ENCODE data around the gene NFATC1.

Gene NFATC1

DNA sequence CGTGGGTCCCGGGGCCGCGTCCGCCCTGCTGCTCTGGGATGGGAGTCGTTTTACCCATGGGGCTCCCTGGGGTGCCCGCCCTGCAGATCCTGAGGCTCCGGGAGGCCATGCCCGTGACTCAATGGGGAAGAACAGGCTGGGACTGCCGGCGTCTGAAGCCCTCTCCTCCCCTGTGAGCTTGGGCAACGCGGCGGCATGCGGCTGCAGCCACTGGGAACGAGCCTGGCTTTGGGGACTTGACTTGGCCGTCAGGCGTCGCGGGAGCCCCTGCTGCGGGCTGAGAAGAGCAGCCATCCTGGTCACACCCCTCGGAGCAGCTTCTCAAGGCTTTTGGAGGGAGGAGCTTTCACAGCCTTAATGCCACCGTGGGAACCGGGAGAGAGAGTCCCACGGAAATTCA lies 157.0 kb downstream of the NFATC1 start:
- no peak for TF ChIP-seq CTCF (IDR thresholded peaks at IDR 0.05; ENCODE audit: low read depth, low read length, missing control alignments)
- DNase-seq (ENCODE audit: extremely low read depth, low read depth) = no peak

GRCh38 chr18:79553154-79553553 lies 157.4 kb downstream of the NFATC1 start:
- no peak for DNase-seq (ENCODE audit: extremely low read depth, low read depth)
- TF ChIP-seq CTCF (IDR thresholded peaks at IDR 0.05; ENCODE audit: low read depth, low read length, missing control alignments) = no peak
- no peak overlapping the region for H3K4me3 ChIP-seq (replicated peaks; ENCODE audit: low read depth, low read length)

More for the DNA sequence above, 157.0 kb downstream of the NFATC1 start:
- H3K4me3 ChIP-seq (replicated peaks; ENCODE audit: low read depth, low read length) = no peak overlapping the region

DNA sequence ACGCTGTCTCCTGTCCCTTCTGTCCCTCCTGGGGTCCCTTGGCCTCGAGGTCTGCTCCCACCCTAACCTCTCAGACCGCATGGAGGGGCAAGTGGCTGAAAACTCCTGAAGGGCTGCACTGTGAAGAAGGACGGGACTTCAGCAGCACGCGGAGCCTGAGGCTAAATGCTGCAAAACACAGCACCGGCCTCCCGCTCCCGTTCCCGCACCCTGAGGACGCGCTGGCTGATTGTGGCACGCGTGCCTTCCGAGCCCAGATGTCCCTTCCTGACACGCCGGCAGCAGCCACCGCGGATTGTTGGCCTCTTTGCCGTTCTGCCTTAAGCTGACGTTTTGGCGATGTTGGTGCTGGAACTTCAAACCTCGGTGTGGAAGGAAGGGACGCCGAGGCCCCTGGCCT lies 158.0 kb downstream of the NFATC1 start:
- DNase-seq (ENCODE audit: extremely low read depth, low read depth) = no peak
- no peak for TF ChIP-seq CTCF (IDR thresholded peaks at IDR 0.05; ENCODE audit: low read depth, low read length, missing control alignments)
- no peak overlapping the region for H3K4me3 ChIP-seq (replicated peaks; ENCODE audit: low read depth, low read length)

- no peak for TF ChIP-seq CTCF (IDR thresholded peaks at IDR 0.05; ENCODE audit: low read depth, low read length, missing control alignments)
- DNase-seq (ENCODE audit: extremely low read depth, low read depth) = no peak
- H3K4me3 ChIP-seq (replicated peaks; ENCODE audit: low read depth, low read length) = no peak overlapping the region
Observed at GRCh38 chr18:79554321-79554720, 158.6 kb downstream of the NFATC1 start.

DNA sequence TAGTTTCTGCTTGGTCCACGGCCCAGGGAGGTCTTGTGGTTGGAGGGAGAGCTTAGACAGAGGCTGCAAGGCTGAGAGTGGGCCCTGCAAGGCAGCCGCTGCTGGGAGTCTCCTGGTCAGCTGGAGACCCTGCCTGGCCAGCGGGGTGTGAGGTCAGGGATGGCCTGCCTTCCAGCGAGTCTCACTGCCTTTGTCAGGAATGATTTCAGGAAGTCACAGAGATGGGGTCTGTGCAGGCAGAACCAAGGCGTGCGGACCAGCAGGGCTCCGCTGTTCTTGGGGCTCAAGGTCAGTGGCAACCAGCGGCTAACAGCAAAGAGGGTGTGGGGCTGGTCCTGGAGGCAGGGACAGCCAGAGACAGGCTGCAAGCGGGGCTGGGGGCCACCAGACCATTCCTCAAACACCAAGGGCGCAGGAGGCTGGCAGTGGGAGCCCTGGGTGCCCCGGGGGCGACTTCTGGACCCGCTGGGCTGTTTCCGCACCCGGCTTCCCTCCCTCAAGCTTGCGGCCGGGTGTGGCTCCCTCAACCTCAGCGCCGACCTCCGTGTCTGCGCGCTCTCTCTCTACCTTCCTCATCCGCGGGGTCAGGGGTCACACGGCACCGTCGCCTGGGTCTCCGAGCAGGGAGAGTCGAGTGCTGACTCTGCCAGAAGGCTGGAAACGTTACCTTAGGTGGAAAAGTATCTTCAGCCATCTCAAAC lies 159.4 kb downstream of the NFATC1 start:
- TF ChIP-seq CTCF (IDR thresholded peaks at IDR 0.05; ENCODE audit: low read depth, low read length, missing control alignments) = no peak
- no peak for DNase-seq (ENCODE audit: extremely low read depth, low read depth)
- H3K4me3 ChIP-seq (replicated peaks; ENCODE audit: low read depth, low read length) = no peak overlapping the region

DNA sequence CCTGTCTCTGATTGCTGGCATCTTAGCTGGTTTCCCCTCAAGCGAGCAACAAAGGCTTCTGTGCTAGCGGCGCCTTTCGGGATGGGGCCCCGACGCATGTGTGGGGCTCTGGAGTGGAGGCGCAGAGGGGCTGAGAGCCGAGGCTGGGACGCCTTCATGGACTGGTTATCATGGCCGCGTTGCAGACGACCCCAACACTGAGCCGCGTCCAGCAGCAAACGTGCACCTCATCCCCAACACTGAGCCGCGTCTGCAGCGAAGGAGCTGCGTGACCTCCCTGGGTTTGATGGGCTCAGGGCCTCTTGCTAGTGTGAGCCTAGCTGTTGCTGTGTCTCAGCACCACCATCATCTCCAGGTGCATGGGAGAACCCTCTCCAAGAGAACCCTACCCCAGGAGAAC lies 160.2 kb downstream of the NFATC1 start:
- DNase-seq (ENCODE audit: extremely low read depth, low read depth) = no peak
- no peak overlapping the region for H3K4me3 ChIP-seq (replicated peaks; ENCODE audit: low read depth, low read length)
- TF ChIP-seq CTCF (IDR thresholded peaks at IDR 0.05; ENCODE audit: low read depth, low read length, missing control alignments) = no peak

All from HFF-Myc (cell line).